ENCODE data around the gene CLECL1. TPM values are rescaled to one million over a fixed set of nuclear protein-coding genes. Genes with fewer than 3 reads are reported as not detected.

Gene CLECL1
- 1 to 10 TPM in 1 of 2 experiments, under 1 TPM in 1; 0.44 to 1.7 TPM for total RNA-seq
- polyA plus RNA-seq (2013, experiment 1 of 2), result 5.6 TPM
- 7.3 TPM for polyA plus RNA-seq (2013, experiment 2 of 2)
- 0.38 to 8.7 (median 3.0) reads per million in 172 experiments for total RNA-seq

GRCh38 chr12:9732921-9733461 is at the start of gene CLECL1:
Gene CLECL1 (minus strand): TSS chr12:9733097.
- POLR2A ChIA-PET, result no interaction called here
- Histone ChIP-seq H3K4me1 (ENCODE audit: insufficient read depth, low read length) (peaks cover 1% of the 10 kb centered on the region), H3K36me3 (ENCODE audit: insufficient read depth, low read length) (no peaks in the 10 kb centered on the region), H3K4me3 (ENCODE audit: low read length) (peak within 1 kb of the TSS; percentile 31), H3K27ac (ENCODE audit: low read depth in 1 of 2, low read length in 2 of 2) (no peak within 1 kb of the TSS), H3K9me3 (ENCODE audit: control insufficient read depth in 1 of 2, insufficient read depth in 1 of 2, low read length in 2 of 2) (peaks cover 0 to 3% of the 10 kb centered on the region in 2 experiments), H3K27me3 (ENCODE audit: control insufficient read depth in 1 of 2, insufficient read depth in 2 of 2, low read length in 2 of 2) (no peaks in the 10 kb centered on the region)
- no peaks in the 10 kb centered on the region for H3K36me3 Mint-ChIP-seq (ENCODE audit: low read depth)
- H3K27ac Mint-ChIP-seq, result peak within 1 kb of the TSS; percentile 35
- no peak for TF ChIP-seq CTCF (IDR thresholded peaks at IDR 0.05)
- peak in 1 of 14 experiments; percentile 46 for DNase-seq
- H3K4me1 Mint-ChIP-seq (ENCODE audit: low read depth), result peaks cover 38% of the 10 kb centered on the region
- ATAC-seq (ENCODE audit: poor library complexity), result no peak
- intact Hi-C loops (cut with DNase I, micrococcal nuclease), result no loop called here
- no peaks in the 10 kb centered on the region for H3K27me3 Mint-ChIP-seq
- CTCF ChIA-PET, result no interaction called here
- peak within 1 kb of the TSS; percentile 57 for H3K4me3 Mint-ChIP-seq
- no peaks in the 10 kb centered on the region for H3K9me3 Mint-ChIP-seq

GRCh38 chr12:9781360-9781759 is 48.5 kb upstream of the CLECL1 start:
- no peaks in the 10 kb centered on the region for H3K36me3 Mint-ChIP-seq (ENCODE audit: low read depth)
- no peak overlapping the region for H3K27ac Mint-ChIP-seq
- peaks cover 50% of the 10 kb centered on the region for H3K4me1 Mint-ChIP-seq (ENCODE audit: low read depth)
- POLR2A ChIA-PET, result interaction anchor here (0.6 to 1.5 kb wide), 7 partner anchors 8 to 30 kb away, joined by 3 to 5 read pairs (median 3); partner anchors contain the start of gene CD69
- CTCF ChIA-PET, result interaction anchor here (1.3 to 1.4 kb wide), 2 partner anchors 31 to 38 kb away, joined by 3 to 5 read pairs; no protein-coding TSS in a partner anchor
- H3K4me3 Mint-ChIP-seq, result peak overlapping the region; percentile 18
- no peaks in the 10 kb centered on the region for H3K27me3 ChIP-seq (ENCODE audit: control insufficient read depth in 1 of 2, insufficient read depth in 2 of 2, low read length in 2 of 2)
- no peaks in the 10 kb centered on the region for H3K9me3 ChIP-seq (ENCODE audit: control insufficient read depth in 1 of 2, insufficient read depth in 1 of 2, low read length in 2 of 2)
- no peak overlapping the region for H3K27ac ChIP-seq (ENCODE audit: low read depth in 1 of 2, low read length in 2 of 2)
- no peak for ATAC-seq (ENCODE audit: poor library complexity)
- no peaks in the 10 kb centered on the region for H3K27me3 Mint-ChIP-seq
- H3K9me3 Mint-ChIP-seq, result peaks cover 2% of the 10 kb centered on the region
- DNase-seq, result no peak
- H3K4me3 ChIP-seq (ENCODE audit: low read length), result no peak overlapping the region
- H3K36me3 ChIP-seq (ENCODE audit: insufficient read depth, low read length), result no peaks in the 10 kb centered on the region
- peaks cover 13% of the 10 kb centered on the region for H3K4me1 ChIP-seq (ENCODE audit: insufficient read depth, low read length)
- no peak for TF ChIP-seq CTCF (IDR thresholded peaks at IDR 0.05)
- intact Hi-C loops (cut with DNase I, micrococcal nuclease), result no loop called here

DNA sequence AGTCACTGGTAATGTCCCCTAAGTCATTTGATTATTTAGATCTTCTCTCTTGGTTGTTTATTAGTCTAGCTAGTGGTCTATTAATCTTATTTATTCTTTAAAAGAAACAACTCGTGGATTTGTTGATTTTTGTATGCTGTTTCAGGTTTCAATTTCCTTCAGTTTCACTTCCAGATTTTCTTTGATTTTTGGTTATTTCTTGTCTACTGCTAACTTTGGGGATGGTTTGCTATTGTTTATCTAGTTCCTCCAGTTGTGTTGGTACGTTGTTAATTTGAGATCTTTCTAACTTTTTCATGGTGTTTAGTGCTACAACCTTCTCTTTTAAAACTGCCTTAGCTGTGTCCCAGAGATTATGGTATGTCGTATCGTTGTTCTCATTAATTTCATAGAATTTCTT is 46.3 kb upstream of the CLECL1 start:
- POLR2A ChIA-PET, result no interaction called here
- H3K9me3 Mint-ChIP-seq, result peaks cover 2% of the 10 kb centered on the region
- no peaks in the 10 kb centered on the region for H3K9me3 ChIP-seq (ENCODE audit: control insufficient read depth in 1 of 2, insufficient read depth in 1 of 2, low read length in 2 of 2)
- no peaks in the 10 kb centered on the region for H3K27me3 Mint-ChIP-seq
- intact Hi-C loops (cut with DNase I, micrococcal nuclease), result loop anchor here in 1 of 2 experiments (2.0 kb wide), 1 partner anchor 14 kb away; no protein-coding TSS in a partner anchor
- DNase-seq (no peak), ATAC-seq (ENCODE audit: poor library complexity) (no peak)
- H3K4me3 ChIP-seq (ENCODE audit: low read length), result no peak overlapping the region
- no peak for TF ChIP-seq CTCF (IDR thresholded peaks at IDR 0.05)
- H3K27ac Mint-ChIP-seq, result no peak overlapping the region
- H3K36me3 Mint-ChIP-seq (ENCODE audit: low read depth), result no peaks in the 10 kb centered on the region
- peaks cover 65% of the 10 kb centered on the region for H3K4me1 Mint-ChIP-seq (ENCODE audit: low read depth)
- no peak overlapping the region for H3K27ac ChIP-seq (ENCODE audit: low read depth in 1 of 2, low read length in 2 of 2)
- no peaks in the 10 kb centered on the region for H3K27me3 ChIP-seq (ENCODE audit: control insufficient read depth in 1 of 2, insufficient read depth in 2 of 2, low read length in 2 of 2)
- H3K4me1 ChIP-seq (ENCODE audit: insufficient read depth, low read length), result peaks cover 29% of the 10 kb centered on the region
- CTCF ChIA-PET, result interaction anchor here (0.9 to 1.6 kb wide), 2 partner anchors 12 to 71 kb away, joined by 3 read pairs; no protein-coding TSS in a partner anchor
- no peaks in the 10 kb centered on the region for H3K36me3 ChIP-seq (ENCODE audit: insufficient read depth, low read length)
- no peak overlapping the region for H3K4me3 Mint-ChIP-seq

All from CD4-positive, alpha-beta T cell (primary cell).